GM12874 (cell line): ENCODE results near the gene PUS10.

Experiments used
- CTCF ChIP-seq: IDR thresholded peaks from 2 replicates; pipeline ENCODE4 v1.5.1; 2011; ENCODE audit warnings: low read depth, mild to moderate bottlenecking, control low read depth, low read length, moderate library complexity; ENCODE audit not compliant: insufficient read depth

The PUS10 gene

GRCh38 chr2:61017556-61018317 lies at the start of gene PUS10, which contains the start of gene PEX13:
Gene PUS10, minus strand, starts transcription at chr2:61018255. Its CDS starts 6,365 bp downstream, at chr2:61011890.
Gene PEX13, plus strand, starts transcription at chr2:61017720. Its CDS starts 40 bp downstream, at chr2:61017760.
- TF ChIP-seq CTCF = no peak

GRCh38 chr2:61065714-61066709 lies 48.0 kb upstream of the PUS10 start, which contains the start of gene SANBR:
Gene SANBR, plus strand, starts transcription at chr2:61065871. Its CDS starts 4,480 bp downstream, at chr2:61070351.
- TF ChIP-seq CTCF = no peak

- no peak for TF ChIP-seq CTCF
Observed at GRCh38 chr2:61059382-61059781, 41.3 kb upstream of the PUS10 start.

GRCh38 chr2:61057562-61057961 lies 39.5 kb upstream of the PUS10 start:
- no peak for TF ChIP-seq CTCF

- no peak for TF ChIP-seq CTCF
Observed at GRCh38 chr2:61055557-61055956, 37.5 kb upstream of the PUS10 start.

- no peak for TF ChIP-seq CTCF
Observed at GRCh38 chr2:61045999-61046398, 27.9 kb upstream of the PUS10 start.

- no peak for TF ChIP-seq CTCF
Observed at GRCh38 chr2:61045226-61045625, 27.2 kb upstream of the PUS10 start.
